ENCODE results near the gene POLD4.
"Not testable (repeated sequence)": the region's sequence is repeated elsewhere in the genome, so short reads cannot be mapped to it uniquely, and the experiment has no call there.

POLD4 gene

DNA sequence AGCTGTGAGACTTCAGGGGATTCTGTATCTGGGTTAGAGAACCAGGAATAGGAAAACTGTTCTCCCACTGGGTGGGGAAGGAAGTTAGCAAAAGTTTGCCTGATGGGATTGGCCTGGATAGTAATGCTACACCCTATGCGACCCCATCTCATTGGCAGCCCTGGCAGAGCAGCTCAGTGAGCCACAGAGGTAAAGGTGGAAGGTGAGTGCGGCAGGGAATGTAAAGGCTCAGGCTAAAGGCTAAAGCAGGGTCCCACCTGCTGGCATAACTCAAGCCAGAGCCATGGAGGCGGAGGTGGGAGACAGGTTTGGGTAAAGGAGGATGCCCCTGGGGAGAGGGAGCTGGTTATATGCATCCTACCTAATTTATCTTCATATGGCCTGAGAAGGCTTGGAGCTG is 31.3 kb downstream of the POLD4 start:
- Mint-ChIP-seq H3K9me3 (no peaks in the 10 kb centered on the region), H3K4me3 (no peak overlapping the region), H3K27me3 (no peaks in the 10 kb centered on the region), H3K36me3 (no peaks in the 10 kb centered on the region), H3K27ac (no peak overlapping the region), H3K4me1 (peaks cover 7% of the 10 kb centered on the region)
- ATAC-seq, result no peak

DNA sequence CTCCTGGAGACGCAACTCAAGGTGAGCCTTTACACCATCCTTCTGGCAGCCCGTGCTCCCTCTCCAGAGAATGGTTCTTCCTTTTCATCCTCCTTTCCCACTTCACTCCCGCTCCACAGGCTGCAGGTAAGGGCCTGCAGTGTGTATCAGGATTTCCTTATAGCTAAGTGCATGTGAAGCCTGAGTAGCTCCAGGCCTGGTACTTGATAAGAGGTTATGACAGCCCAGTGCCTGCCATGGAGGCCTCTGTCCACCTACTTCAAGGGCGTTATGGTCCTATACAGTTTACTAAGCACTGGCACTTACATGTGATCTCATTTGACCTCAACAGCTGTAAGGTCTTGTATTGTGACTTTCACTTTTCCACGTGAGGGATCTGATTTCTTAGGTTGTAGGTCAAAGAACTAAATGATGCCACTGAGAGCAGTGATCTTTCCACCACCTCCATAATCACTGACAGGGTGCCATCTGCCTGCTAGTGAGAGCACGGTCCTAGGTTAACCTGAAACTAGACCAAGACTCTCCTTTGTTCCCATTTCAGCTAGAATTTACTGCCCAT is 32.0 kb downstream of the POLD4 start:
- Mint-ChIP-seq H3K4me1 (peaks cover 7% of the 10 kb centered on the region), H3K9me3 (no peaks in the 10 kb centered on the region), H3K4me3 (no peak overlapping the region), H3K27ac (no peak overlapping the region), H3K36me3 (no peaks in the 10 kb centered on the region), H3K27me3 (no peaks in the 10 kb centered on the region)
- no peak for ATAC-seq

DNA sequence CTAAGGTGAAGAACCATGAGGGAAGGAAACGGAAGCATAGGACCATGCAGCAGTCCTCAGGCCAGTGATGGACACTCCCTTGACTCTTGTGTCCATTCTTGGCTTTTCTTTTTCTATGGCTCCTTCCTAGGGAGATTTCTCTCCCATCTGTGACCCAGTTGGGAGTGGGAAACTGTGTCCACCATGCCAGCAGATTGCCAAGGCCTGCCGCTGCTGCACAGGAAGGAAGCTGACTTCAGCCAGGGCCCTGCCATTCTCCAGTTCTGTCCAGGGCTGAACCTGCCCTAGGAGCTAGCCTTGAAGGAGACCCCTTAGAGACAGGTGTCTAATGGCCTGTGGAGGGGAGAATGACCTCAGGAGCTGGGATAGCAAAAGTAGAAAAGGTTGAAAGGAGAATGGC is 32.7 kb downstream of the POLD4 start:
- no peaks in the 10 kb centered on the region for H3K36me3 Mint-ChIP-seq
- H3K27ac Mint-ChIP-seq, result no peak overlapping the region
- no peaks in the 10 kb centered on the region for H3K27me3 Mint-ChIP-seq
- no peak overlapping the region for H3K4me3 Mint-ChIP-seq
- peaks cover 7% of the 10 kb centered on the region for H3K4me1 Mint-ChIP-seq
- H3K9me3 Mint-ChIP-seq, result no peaks in the 10 kb centered on the region
- ATAC-seq, result no peak

DNA sequence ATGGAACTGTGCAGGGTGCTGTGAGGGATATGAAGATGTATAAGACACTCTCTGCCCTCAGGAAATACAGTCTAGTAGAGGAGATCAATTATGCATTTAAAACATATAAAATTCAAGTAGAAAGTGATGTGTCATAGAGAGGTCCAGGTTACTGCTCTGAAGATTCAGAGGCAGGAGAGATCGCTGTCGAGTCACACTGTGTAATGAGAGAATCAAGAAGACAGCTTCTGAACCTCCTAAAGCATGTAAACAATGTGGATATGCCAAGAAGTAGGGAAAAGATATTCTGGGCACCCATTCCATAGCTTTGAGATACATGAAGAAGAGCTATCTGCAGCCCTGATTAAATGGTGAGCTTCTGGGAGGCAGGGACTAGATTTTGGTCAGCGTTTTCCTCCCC is 33.3 kb downstream of the POLD4 start:
- H3K4me1 Mint-ChIP-seq, result peaks cover 7% of the 10 kb centered on the region
- no peaks in the 10 kb centered on the region for H3K36me3 Mint-ChIP-seq
- no peak overlapping the region for H3K27ac Mint-ChIP-seq
- H3K9me3 Mint-ChIP-seq, result no peaks in the 10 kb centered on the region
- no peak overlapping the region for H3K4me3 Mint-ChIP-seq
- ATAC-seq, result no peak
- H3K27me3 Mint-ChIP-seq, result no peaks in the 10 kb centered on the region

DNA sequence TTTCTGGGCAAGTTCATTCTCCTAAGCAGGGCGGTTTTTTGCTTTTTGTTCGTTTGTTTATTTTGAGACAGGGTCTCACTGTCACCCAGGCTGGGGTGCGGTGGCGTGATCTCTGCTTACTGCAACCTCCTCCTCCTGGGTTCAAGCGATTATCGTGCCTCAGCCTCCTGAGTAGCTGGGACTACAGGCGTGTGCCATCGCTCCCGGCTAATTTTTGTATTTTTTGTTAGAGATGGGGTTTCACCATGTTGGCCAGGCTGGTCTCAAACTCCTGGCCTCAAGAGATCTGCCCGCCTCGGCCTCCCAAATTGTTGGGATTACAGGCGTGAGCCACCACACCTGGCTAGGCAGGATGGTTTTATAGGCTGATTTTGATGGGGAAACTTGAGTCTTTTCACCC is 34.5 kb downstream of the POLD4 start:
- ATAC-seq, H3K36me3 Mint-ChIP-seq, H3K27ac Mint-ChIP-seq, H3K27me3 Mint-ChIP-seq, H3K9me3 Mint-ChIP-seq, H3K4me3 Mint-ChIP-seq, H3K4me1 Mint-ChIP-seq: not testable (repeated sequence)

DNA sequence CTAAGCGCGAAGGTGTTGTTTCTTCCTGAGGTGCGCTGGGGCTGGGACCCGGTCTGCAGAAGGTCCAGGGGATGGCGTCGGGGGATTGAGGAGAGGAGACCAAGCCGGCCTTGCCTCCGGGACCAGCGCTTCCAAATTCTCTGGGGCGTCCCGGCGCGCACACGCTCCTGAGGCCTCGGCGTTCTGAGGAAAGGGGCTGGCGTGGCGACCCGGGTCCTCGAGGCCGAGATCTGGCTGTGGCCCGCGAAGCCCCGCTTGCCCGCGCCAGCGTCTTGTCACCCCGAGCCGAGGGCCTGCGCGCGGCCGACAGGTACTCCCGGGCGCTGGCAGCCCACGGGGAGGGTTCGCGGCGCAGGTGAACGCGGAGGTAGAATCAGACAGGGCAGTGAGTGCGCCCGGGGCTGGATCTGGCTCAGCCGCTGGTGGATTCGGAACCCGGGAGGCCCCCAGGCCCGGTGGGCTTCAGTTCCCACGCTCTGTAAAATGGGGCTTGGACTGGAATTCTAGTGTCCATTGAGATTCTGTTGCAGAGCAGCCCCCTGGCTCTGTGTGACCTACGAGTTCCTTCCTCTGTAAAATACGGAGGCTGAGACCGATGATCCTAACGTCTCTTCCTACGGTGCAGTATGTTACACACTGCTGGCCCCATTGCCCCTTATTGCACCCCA is 35.3 kb downstream of the POLD4 start:
- H3K36me3 Mint-ChIP-seq, result no peaks in the 10 kb centered on the region
- H3K9me3 Mint-ChIP-seq, result no peaks in the 10 kb centered on the region
- H3K27ac Mint-ChIP-seq, result peak overlapping the region; percentile 85
- peak; percentile 49 for ATAC-seq
- H3K27me3 Mint-ChIP-seq, result no peaks in the 10 kb centered on the region
- peak overlapping the region; percentile 92 for H3K4me3 Mint-ChIP-seq
- peaks cover 13% of the 10 kb centered on the region for H3K4me1 Mint-ChIP-seq

DNA sequence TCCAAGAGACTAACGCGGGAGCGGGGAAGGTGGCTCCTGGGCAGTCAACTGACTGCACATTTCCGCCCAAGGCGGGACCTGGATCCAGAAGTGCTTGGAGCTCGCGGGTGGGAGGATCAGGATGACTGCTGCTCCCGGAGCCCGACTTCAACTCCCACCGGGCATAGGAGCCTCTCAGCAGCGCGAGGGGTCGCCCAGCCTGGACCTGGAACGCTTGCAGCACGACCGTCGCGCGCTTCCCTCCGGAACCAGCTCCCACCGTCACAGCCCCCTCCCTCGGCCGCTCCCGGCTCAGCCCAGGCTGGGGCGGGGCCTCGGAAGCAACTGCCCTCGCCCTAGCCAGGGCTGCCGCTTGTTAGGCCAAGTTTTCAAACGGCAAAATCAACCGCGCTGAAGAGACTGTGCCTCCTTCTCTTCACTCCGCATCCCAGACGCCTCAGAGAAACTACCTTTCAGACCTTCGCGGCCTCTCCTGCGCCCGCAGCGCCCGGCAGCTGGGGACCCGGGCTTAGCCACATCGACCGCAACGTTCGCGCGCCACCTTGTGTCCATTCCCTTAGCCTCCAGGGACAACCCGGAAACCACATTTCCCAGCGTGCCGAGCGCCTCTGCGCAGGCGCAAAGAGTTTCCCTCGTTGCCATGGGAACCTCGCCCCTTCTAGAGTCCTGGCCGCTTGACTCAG is 36.0 kb downstream of the POLD4 start:
- no peaks in the 10 kb centered on the region for H3K9me3 Mint-ChIP-seq

DNA sequence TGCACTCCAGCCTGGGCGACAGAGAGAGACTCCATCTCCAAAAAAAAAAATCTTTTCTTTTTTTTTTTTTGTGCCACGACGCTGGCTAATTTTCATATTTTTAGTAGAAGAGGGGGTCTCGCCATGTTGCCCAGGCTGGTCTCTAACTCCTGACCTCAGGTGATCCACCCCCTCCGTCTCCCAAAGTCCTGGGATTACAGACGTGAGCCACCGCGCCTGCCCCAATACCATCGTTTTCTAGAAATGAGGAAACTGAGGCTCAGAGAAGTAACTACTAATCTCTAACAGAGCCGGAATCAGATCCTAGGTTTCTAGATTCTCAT is 36.5 kb downstream of the POLD4 start:
- Mint-ChIP-seq H3K4me3 (peak overlapping the region; percentile 92), H3K27me3 (no peaks in the 10 kb centered on the region), H3K36me3 (no peaks in the 10 kb centered on the region), H3K4me1 (peaks cover 22% of the 10 kb centered on the region), H3K9me3 (no peaks in the 10 kb centered on the region), H3K27ac (peak overlapping the region; percentile 85)
- no peak for ATAC-seq

More for the DNA sequence above, 36.0 kb downstream of the POLD4 start:
- no peaks in the 10 kb centered on the region for H3K27me3 Mint-ChIP-seq
- peak; percentile 92 for ATAC-seq
- peaks cover 20% of the 10 kb centered on the region for H3K4me1 Mint-ChIP-seq
- peak overlapping the region; percentile 85 for H3K27ac Mint-ChIP-seq
- H3K4me3 Mint-ChIP-seq, result peak overlapping the region; percentile 92
- H3K36me3 Mint-ChIP-seq, result no peaks in the 10 kb centered on the region

DNA sequence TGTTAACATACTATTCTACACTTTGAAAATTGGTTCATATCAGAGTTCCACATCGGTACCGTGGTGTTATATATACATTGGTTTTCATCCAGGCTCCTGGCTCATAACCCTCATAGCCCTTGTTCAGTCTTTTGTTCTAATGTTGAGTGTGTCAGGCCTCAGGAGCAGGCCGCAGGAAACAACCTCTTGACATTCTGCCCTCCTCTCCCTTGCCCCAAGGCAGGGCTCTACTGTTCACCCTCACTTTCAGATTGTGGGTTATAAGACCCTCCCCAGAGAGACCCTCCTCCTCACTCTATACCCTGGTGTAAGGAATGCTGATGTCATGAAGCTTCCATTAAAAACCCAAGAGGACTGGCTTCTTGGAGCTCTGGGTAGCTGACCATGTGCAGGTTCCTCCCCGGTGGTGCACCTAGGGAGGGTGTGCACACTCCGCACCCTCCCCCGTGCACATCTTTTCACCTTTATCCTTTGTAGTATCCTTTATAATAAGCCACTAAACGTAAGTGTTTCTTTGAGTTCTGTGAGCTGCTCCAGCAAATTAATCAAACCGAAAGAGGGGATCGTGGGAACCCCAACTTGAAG is 37.9 kb downstream of the POLD4 start:
- Mint-ChIP-seq H3K4me1 (peaks cover 22% of the 10 kb centered on the region), H3K4me3 (no peak overlapping the region), H3K36me3 (no peaks in the 10 kb centered on the region), H3K27ac (no peak overlapping the region), H3K9me3 (no peaks in the 10 kb centered on the region), H3K27me3 (no peaks in the 10 kb centered on the region)
- ATAC-seq, result no peak

DNA sequence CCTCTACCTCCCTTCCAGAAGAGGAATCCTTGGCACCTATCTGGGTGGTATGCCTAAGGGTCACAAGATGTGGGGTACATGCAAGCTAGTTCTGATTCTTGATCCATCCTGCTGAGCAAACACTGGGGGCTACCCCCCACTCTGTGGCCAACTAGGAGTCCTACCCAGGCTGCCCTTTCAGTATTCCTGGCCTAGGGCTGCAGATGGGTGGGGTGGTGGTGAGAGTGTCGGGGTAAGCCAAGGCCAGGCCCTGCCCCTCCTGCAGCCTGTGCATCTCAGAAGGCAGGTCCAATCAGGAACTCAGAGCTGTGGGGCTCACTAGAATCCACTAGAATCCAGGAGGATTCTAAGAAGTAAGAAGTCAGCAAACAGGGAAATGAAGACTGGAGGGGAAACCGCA is 39.1 kb downstream of the POLD4 start:
- no peak for ATAC-seq
- peaks cover 22% of the 10 kb centered on the region for H3K4me1 Mint-ChIP-seq
- H3K4me3 Mint-ChIP-seq, result no peak overlapping the region
- H3K9me3 Mint-ChIP-seq, result no peaks in the 10 kb centered on the region
- peak overlapping the region; percentile 14 for H3K27ac Mint-ChIP-seq
- no peaks in the 10 kb centered on the region for H3K27me3 Mint-ChIP-seq
- no peaks in the 10 kb centered on the region for H3K36me3 Mint-ChIP-seq

DNA sequence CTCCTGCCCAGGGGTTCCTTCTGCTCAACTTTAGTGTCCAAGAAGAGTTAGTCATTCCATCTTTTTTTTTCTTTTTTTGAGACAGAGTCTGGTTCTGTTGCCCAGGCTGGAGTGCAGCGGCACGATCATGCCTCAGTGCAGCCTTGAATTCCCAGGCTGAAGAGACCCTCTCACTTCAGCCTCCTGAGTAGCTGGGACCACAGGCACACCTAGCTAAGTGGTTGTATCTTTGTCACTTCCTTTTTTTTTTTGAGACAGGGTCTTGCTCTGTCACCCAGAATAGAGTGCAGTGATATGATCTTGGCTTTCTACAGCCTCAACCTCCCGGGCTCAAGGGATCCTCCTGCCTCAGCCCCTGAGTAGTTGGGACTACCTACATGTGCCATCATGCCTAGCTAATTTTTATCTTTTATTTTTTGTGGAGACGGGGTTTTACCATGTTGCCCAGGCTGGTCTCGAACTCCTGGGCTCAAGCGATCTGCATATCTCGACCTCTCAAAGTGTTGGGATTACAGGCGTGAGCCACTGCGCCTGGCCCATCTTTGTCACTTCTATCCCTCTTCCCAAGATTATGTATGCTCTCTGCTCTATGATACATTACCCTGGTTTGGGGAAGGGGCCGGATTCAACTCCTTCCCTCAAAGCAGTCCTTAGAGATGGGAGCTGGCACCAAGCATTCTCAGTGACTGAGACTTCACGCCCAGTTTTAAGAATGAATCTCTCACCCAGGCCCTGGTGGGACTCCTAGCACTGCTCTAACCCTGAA is 40.0 kb downstream of the POLD4 start:
- no peak for ATAC-seq
- Mint-ChIP-seq H3K9me3 (no peaks in the 10 kb centered on the region), H3K36me3 (no peaks in the 10 kb centered on the region), H3K4me3 (no peak overlapping the region), H3K4me1 (peaks cover 15% of the 10 kb centered on the region), H3K27me3 (no peaks in the 10 kb centered on the region), H3K27ac (peak overlapping the region; percentile 53)

DNA sequence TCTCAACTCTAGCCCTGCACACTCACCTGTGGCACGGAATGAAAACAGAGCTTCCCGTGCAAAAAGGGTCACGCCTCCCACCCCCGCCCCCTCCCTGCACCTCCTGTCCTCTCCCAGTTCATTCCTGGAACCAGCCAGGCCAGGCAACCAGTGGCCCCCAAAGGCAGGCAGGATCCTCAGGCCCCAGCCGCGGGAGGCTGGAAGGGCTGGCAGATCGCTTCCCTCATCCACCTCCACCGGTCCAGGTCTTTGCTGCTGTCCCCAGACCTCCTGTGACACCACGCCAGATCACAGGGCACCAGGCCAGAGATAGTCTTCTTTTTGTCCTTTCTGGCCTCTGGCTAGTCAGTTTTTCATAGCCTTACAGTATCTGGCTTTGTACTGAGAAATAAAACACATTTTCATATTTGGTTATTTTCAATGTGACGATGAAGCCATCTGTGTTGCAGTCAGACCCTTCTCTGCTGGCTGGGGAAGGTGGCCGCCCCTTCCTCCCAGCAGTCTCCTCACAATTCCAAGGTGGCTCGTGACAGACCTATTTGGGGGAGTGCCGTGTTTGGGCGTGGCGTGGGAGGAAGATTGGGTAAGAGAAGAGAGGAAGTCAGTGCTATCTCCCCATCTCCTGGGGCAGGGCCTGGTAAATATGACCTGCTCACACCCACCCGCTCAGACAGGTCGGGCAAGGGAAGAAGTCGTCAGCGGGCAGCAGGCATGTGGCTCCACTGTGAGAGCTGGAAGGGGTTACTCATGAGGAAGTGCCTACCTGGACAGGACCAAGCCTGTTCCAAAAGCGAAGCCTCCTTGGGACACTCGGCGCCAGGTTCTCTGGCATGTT is 40.9 kb downstream of the POLD4 start:
- Mint-ChIP-seq H3K4me3 (no peak overlapping the region), H3K4me1 (peaks cover 14% of the 10 kb centered on the region), H3K9me3 (no peaks in the 10 kb centered on the region), H3K27ac (peak overlapping the region; percentile 53), H3K27me3 (no peaks in the 10 kb centered on the region), H3K36me3 (no peaks in the 10 kb centered on the region)
- ATAC-seq, result no peak

DNA sequence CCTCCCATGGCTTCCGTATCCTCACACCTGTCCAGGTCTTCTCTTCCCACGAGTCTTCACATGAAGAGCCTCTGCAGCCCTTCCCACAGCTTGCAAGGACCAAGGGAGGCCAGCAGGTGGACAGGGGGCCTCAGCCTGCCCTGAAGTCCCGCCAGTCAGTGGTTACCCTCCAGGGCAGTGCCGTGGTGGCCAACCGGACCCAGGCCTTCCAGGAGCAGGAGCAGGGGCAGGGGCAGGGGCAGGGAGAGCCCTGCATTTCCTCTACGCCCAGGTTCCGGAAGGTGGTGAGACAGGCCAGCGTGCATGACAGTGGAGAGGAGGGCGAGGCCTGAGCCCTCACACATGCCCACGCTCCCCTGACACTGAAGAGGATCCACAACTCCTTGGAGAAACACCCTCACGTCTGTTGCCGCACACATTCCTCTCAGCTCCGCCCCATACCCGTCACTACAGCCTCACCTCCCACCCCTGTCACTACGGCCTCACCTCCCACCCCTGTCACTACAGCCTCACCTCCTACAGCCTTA is 41.7 kb downstream of the POLD4 start:
- Mint-ChIP-seq H3K27ac (no peak overlapping the region), H3K4me1 (peaks cover 14% of the 10 kb centered on the region), H3K27me3 (no peaks in the 10 kb centered on the region), H3K36me3 (no peaks in the 10 kb centered on the region), H3K9me3 (no peaks in the 10 kb centered on the region), H3K4me3 (no peak overlapping the region)
- no peak for ATAC-seq

DNA sequence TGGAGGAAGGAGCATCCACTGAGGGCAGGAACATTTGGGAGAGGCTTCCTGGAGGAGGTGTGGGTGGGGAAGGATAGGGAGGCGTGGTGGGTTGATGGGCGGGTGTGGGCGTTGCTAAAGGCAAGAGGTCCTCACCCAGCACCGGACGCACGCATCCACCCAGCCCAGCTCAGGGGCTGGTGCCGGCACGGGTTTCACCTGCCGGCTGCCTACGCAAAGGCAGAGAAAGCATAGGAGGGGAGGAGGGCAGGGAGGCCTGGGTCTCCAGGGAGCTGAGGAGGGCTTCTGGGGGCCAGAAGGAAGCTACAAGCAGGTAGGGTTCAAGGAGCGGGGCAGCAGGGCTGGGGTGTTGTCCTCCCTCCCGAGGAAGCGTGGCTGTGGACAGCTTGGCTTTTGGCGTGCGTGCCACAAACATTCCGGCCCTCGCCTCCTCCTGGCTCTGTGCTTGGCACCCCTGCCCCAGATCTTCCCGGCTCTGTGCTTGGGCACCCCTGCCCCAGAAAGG is 42.2 kb downstream of the POLD4 start:
- H3K27me3 Mint-ChIP-seq, result no peaks in the 10 kb centered on the region
- no peak overlapping the region for H3K27ac Mint-ChIP-seq
- H3K36me3 Mint-ChIP-seq, result no peaks in the 10 kb centered on the region
- H3K4me1 Mint-ChIP-seq, result peaks cover 14% of the 10 kb centered on the region
- H3K9me3 Mint-ChIP-seq, result no peaks in the 10 kb centered on the region
- no peak for ATAC-seq
- H3K4me3 Mint-ChIP-seq, result no peak overlapping the region

All from stimulated activated memory B cell treated with anti-CD40 and anti-IgM and Interleukin-4, amounts not matched to agents 10 μg/mL and 1 μg/mL and 100 μg/mL, for 72 hours (primary cell).